ENCODE data around the gene TBC1D30. TPM values are rescaled to one million over a fixed set of nuclear protein-coding genes. Genes with fewer than 3 reads are reported as not detected.

The TBC1D30 gene
- total RNA-seq, 1 donor from 2014 or later: 3.4 TPM

- TF ChIP-seq, protein P1, sequence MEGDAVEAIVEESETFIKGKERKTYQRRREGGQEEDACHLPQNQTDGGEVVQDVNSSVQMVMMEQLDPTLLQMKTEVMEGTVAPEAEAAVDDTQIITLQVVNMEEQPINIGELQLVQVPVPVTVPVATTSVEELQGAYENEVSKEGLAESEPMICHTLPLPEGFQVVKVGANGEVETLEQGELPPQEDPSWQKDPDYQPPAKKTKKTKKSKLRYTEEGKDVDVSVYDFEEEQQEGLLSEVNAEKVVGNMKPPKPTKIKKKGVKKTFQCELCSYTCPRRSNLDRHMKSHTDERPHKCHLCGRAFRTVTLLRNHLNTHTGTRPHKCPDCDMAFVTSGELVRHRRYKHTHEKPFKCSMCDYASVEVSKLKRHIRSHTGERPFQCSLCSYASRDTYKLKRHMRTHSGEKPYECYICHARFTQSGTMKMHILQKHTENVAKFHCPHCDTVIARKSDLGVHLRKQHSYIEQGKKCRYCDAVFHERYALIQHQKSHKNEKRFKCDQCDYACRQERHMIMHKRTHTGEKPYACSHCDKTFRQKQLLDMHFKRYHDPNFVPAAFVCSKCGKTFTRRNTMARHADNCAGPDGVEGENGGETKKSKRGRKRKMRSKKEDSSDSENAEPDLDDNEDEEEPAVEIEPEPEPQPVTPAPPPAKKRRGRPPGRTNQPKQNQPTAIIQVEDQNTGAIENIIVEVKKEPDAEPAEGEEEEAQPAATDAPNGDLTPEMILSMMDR (IDR thresholded peaks at IDR 0.05; ENCODE audit: unreplicated experiment): no peak
- Mint-ChIP-seq H3K36me3 (ENCODE audit: insufficient read depth) (no peaks in the 10 kb centered on the region), H3K9me3 (ENCODE audit: low read depth) (no peaks in the 10 kb centered on the region), H3K27ac (no peak overlapping the region), H3K27me3 (peaks cover 14% of the 10 kb centered on the region), H3K4me3 (ENCODE audit: low read depth) (no peak overlapping the region), H3K4me1 (ENCODE audit: low read depth) (peaks cover 6% of the 10 kb centered on the region)
- no peak for DNase-seq (ENCODE audit: low spot score, unreplicated experiment)
Measured at GRCh38 chr12:64806593-64807460, 17.6 kb upstream of the TBC1D30 start.

DNA sequence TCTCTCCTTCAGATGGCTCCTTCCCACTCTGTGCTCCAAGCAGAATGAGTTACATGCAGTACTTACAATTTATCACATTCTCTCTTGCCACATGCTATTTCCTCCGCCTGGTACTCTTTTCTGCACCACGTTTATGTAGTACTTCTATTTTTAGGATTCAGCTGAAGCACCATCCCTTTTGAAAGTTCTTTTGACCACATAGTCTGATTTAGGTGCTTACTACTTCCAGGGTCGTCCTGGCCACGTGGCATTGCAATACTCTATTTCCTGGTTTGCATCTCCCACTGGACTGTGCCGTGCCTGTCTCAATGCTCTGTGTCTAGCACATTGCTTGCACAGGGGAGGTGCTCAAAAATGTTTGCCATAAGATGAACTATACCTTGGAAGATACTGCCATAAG lies 16.3 kb upstream of the TBC1D30 start:
- TF ChIP-seq, protein P1 (IDR thresholded peaks at IDR 0.05; ENCODE audit: unreplicated experiment): no peak
- Mint-ChIP-seq H3K36me3 (ENCODE audit: insufficient read depth) (no peaks in the 10 kb centered on the region), H3K4me3 (ENCODE audit: low read depth) (no peak overlapping the region), H3K27me3 (peaks cover 14% of the 10 kb centered on the region), H3K4me1 (ENCODE audit: low read depth) (peaks cover 6% of the 10 kb centered on the region), H3K9me3 (ENCODE audit: low read depth) (no peaks in the 10 kb centered on the region), H3K27ac (no peak overlapping the region)
- DNase-seq (ENCODE audit: low spot score, unreplicated experiment): no peak

GRCh38 chr12:64810831-64811230 lies 13.6 kb upstream of the TBC1D30 start:
- TF ChIP-seq, protein P1 (IDR thresholded peaks at IDR 0.05; ENCODE audit: unreplicated experiment): no peak

DNA sequence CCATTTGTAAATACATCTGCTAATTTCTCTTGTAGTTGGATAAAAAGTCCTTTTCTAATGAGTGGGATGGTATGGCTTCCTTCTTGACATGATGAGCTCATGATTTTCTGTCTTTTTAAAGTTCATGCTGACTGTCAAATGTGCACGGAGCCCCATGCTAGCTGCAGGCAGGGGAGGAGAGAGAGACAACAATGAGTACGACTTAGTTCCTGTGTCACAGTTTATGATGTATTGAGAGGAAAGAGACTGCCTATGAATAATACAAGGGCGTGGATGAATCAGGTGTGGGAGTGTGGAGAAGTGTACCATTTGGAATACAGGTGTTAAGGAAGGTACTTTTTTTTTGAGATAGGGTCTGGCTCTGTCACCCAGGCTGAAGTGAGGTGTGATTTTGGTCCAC lies 10.7 kb upstream of the TBC1D30 start:
- Mint-ChIP-seq H3K27me3 (peaks cover 10% of the 10 kb centered on the region), H3K9me3 (ENCODE audit: low read depth) (no peaks in the 10 kb centered on the region), H3K4me3 (ENCODE audit: low read depth) (no peak overlapping the region), H3K36me3 (ENCODE audit: insufficient read depth) (no peaks in the 10 kb centered on the region), H3K4me1 (ENCODE audit: low read depth) (peaks cover 6% of the 10 kb centered on the region), H3K27ac (no peak overlapping the region)
- TF ChIP-seq, protein P1 (IDR thresholded peaks at IDR 0.05; ENCODE audit: unreplicated experiment): no peak
- DNase-seq (ENCODE audit: low spot score, unreplicated experiment): no peak

More at GRCh38 chr12:64810831-64811230, 13.6 kb upstream of the TBC1D30 start:
- Mint-ChIP-seq H3K36me3 (ENCODE audit: insufficient read depth) (no peaks in the 10 kb centered on the region), H3K4me3 (ENCODE audit: low read depth) (no peak overlapping the region), H3K4me1 (ENCODE audit: low read depth) (peaks cover 6% of the 10 kb centered on the region), H3K9me3 (ENCODE audit: low read depth) (no peaks in the 10 kb centered on the region), H3K27me3 (peaks cover 9% of the 10 kb centered on the region), H3K27ac (no peak overlapping the region)
- DNase-seq (ENCODE audit: low spot score, unreplicated experiment): no peak

DNA sequence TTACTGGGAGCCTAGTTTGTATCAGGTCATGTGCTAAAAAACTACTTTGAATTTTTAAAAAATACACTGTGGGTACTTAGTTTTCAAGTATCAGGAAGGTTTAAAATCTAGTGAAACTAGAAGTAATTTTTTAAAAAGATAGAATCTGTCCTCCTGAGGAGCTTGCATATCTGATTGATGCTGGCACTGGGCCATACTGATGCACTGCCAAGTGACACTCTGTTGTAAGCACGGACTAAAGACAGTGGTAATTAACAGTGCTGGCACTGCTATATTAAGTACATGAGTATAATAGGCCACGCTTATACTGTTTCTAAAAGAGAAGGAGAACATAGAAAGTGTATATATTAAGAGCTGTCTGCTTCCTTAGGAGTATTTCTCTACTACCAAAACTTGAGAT lies 10.0 kb upstream of the TBC1D30 start:
- peaks cover 9% of the 10 kb centered on the region for H3K27me3 Mint-ChIP-seq

More for the DNA sequence above, 10.0 kb upstream of the TBC1D30 start:
- H3K9me3 Mint-ChIP-seq (ENCODE audit: low read depth): no peaks in the 10 kb centered on the region
- H3K4me1 Mint-ChIP-seq (ENCODE audit: low read depth): peaks cover 6% of the 10 kb centered on the region
- DNase-seq (ENCODE audit: low spot score, unreplicated experiment): no peak
- no peak overlapping the region for H3K27ac Mint-ChIP-seq
- TF ChIP-seq, protein P1 (IDR thresholded peaks at IDR 0.05; ENCODE audit: unreplicated experiment): no peak
- H3K4me3 Mint-ChIP-seq (ENCODE audit: low read depth): no peak overlapping the region
- H3K36me3 Mint-ChIP-seq (ENCODE audit: insufficient read depth): no peaks in the 10 kb centered on the region
